GM12873 (cell line): ENCODE results near the gene PLS3.

Source experiments
- CTCF ChIP-seq: IDR thresholded peaks from 2 replicates; pipeline ENCODE4 v1.5.1; 2012; ENCODE audit warnings: low read depth, mild to moderate bottlenecking, moderate library complexity, low read length, control low read depth; ENCODE audit not compliant: insufficient read depth; ENCODE audit errors: missing control alignments

The PLS3 gene

GRCh38 chrX:115598556-115598955, 37.6 kb downstream of the PLS3 start:
- no peak for TF ChIP-seq CTCF

- no peak for TF ChIP-seq CTCF
Observed at GRCh38 chrX:115602308-115602707, 41.3 kb downstream of the PLS3 start.

- TF ChIP-seq CTCF: no peak
Observed at GRCh38 chrX:115602729-115603389, 41.9 kb downstream of the PLS3 start.

GRCh38 chrX:115603534-115604074, 42.6 kb downstream of the PLS3 start:
- TF ChIP-seq CTCF: no peak

- no peak for TF ChIP-seq CTCF
Observed at GRCh38 chrX:115606861-115607260, 45.9 kb downstream of the PLS3 start.

GRCh38 chrX:115609621-115610020, 48.6 kb downstream of the PLS3 start:
- no peak for TF ChIP-seq CTCF

- no peak for TF ChIP-seq CTCF
Observed at GRCh38 chrX:115616943-115617563, 56.1 kb downstream of the PLS3 start.
